GM18867 (cell line): ENCODE data around the gene MGAT3.

Experiments used
- ATAC-seq: cut with Tn5 transposase; IDR thresholded peaks from one replicate; pipeline ENCODE4 v1.9.1; 2021; ENCODE audit warnings: mild to moderate bottlenecking, moderate library complexity; ENCODE audit not compliant: unreplicated experiment

MGAT3 gene

GRCh38 chr22:39427751-39428596, 28.8 kb upstream of the MGAT3 start:
- ATAC-seq, result no peak

GRCh38 chr22:39428597-39429071, 28.2 kb upstream of the MGAT3 start:
- no peak for ATAC-seq

- ATAC-seq, result no peak
These were observed 27.6 kb upstream of the MGAT3 start for GRCh38 chr22:39429186-39429585.

GRCh38 chr22:39429916-39430575, 26.8 kb upstream of the MGAT3 start:
- no peak for ATAC-seq

DNA sequence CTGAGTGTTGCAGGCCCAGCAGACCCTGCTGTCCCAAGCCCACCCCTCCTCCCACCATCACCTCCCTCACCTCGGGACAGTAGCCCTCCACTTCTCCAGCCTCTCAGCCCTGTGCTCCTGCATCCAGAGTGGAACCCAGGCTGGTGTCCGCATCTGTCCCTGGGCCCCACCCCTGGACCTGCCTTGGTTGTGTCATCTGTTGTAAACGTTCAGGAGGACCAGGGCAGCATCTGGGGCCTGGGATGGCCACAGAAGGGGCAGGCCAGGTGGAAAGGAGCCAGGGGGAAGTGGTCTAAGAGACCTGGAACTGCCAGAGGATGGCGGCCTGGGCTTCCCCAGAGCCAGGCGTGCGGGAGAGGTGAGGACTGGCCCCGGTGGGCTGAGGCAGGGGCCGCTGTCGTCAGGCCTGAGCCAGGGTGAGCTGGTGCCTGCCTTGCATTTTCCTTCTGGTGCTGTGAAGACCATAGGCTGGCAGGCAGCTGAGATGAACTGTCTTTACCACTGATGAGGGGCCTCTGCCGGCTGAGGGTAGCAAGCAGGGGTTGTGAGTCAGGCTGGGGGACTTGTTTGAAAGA, 26.1 kb upstream of the MGAT3 start:
- ATAC-seq, result no peak

DNA sequence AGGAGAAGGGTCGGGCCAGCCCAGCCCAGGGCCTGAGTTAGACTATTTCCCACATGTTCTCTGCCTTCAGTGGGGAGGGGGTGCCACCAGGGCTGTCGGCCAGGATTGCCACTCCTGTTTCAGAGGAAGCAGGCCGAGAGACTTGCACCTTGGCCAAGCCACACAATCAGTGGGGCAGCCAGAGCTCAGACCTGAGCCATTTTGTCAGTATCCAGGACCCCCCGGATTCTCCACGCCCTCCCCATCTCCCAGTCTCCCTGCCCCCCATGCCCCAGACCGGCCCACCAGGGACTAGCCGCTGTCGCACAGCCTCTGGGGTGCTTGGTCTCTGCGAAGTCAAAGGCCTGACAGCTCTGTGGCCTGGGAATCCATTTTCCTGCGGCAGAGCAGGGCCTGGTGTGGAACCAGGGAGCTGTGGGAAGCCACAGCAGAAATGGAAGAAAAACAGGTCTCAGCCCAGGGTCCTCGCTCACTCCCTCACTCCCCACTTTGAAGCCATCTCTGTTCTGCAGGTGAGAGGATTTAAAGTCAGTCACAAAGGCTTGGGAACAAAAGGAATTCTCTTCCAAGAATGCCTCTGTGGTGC, 25.5 kb upstream of the MGAT3 start:
- ATAC-seq, result no peak

DNA sequence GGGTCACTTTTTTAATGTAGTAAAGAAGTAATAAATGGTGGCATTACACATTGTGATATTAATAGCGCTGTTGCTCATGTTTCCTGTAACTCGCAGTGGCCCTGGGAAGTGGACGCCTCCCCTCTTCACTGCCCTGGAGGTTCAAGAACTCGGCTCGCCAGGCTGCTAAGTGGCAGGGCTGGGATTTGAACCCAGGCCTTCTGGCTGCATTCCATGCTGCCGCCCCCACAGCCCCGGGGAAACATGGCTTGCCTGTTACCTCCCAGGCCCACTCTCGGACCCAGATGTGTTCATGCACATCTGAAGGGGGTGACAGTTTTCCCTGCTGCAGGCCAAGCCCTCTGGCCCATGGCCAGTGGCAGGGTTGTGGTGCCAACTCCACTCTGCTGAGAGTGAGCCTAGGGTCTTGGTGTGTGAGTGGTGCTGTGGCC, 25.0 kb upstream of the MGAT3 start:
- ATAC-seq, result no peak

DNA sequence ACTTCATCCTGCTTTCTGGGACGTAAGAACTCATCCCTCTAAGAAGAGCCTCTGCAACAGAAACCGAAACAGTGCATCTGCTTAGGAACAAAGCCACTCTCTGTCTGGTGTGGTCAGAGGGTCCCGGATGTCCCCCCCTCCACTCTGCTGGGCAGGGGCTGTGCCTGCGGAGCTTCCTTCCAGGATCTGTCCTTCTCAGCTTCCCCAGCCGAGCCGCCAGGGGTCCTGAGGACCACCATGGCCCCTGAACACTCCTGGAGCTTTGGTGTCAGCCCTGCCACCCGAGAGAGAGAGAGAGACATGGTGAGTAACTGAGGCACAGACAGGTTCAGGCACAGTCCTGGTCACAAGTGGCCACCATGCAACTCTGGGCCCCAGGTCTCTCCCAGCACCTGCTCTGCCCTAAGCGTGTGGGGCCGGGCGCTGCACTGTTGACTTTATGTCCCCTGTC, 24.4 kb upstream of the MGAT3 start:
- no peak for ATAC-seq

DNA sequence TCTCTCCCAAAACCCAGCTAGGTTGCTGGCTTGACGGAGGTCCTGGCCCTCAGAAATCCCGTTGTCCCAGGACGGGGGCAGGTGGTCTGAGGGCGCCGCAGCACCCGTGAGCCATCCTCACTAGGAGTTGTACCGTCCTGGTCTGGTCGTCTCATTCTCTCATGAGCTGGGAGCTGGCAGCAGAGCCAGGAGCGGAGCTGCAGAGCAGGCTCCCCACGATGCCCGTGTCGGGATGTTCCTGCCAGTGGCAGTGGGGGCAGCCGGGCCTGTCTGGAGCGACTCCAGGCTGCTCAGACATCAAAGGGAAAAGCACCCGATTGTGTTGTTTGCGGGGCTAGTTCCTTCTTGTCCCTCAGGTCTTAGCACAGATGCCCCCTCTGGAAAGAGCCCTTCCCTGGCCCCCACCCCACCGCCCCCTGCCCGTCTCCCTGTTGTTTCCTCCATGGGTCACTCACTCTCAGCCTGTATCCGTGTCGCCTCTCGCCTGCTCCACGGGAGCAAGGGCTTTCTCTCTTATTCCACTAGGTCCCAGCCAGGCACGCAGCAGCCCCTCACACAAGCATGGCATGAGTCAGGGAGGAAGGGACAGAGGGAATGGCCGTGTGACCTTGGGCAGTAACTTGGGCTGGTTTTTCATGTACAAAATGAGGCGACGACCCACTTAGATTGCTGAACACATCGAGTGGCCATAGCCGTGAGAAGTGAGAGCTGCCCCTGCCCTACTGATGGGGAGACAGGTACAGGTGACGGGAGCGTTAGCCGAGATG, 23.2 kb upstream of the MGAT3 start:
- ATAC-seq, result no peak

GRCh38 chr22:39434243-39434653, 22.6 kb upstream of the MGAT3 start:
- ATAC-seq, result no peak

- no peak for ATAC-seq
These were observed 22.1 kb upstream of the MGAT3 start for GRCh38 chr22:39434721-39435120.

- no peak for ATAC-seq
These were observed 21.2 kb upstream of the MGAT3 start for GRCh38 chr22:39435616-39436015.

DNA sequence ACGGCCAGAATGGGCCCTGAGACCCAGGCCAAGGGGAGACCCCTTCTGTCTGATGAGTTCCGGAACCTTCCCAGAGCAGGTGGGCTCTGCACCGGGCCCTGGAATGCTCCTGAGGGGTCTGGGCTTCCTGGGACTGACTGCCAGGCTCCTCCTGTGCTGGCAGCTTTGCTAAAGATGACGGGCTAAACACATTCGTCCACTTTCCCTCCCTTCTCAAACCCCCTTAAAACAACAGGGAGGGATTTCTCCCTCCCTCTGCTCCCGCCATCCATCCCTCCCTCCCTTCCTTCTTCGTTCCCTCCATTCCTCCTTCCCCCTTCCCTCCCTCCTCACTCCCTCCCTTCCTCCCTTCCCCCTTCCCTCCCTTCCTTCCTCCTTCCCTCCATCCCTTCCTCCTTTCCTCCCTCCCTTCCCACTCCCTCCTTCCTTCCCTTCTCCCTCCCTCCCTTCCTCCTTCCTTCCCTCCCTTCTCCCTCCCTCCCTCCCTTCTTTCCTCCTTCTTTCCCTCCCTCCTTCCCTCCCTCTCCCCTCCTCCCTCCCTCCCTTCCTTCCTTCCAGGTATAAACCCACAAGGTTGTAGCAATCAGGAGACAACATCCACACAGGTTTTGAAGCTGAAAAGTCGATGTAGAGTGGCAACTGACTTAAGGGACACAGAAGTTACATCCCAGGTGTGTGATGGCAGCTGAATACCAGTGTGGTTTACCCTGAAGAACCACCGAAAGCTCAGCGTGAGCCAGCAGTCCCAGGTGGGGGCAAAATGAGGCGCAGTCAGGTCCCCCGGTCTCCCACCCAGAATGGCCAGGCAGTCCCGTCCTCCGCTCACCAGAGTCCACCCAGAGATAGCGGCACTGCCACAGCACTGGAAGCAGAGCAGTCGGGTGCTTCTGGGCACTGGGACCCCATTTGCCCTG, 18.8 kb upstream of the MGAT3 start:
- no peak for ATAC-seq

DNA sequence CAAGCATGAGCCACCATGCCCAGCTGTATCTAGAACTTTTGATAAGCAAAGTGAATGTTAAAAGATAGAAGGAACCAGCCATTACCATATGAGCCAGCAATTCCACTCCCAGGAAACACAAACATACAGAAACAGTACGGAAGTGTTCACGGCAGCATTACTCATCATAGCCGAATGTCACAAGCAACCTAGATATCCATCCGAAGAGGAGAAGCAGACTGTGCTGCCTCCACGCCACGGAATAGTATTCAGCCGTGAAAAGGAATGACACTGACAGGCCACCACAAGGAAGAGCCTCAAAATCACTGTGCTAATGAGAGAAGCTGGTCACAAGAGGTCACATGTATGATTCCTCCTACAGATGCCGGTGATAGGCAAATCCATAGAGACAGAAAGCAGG, 17.6 kb upstream of the MGAT3 start:
- no peak for ATAC-seq

DNA sequence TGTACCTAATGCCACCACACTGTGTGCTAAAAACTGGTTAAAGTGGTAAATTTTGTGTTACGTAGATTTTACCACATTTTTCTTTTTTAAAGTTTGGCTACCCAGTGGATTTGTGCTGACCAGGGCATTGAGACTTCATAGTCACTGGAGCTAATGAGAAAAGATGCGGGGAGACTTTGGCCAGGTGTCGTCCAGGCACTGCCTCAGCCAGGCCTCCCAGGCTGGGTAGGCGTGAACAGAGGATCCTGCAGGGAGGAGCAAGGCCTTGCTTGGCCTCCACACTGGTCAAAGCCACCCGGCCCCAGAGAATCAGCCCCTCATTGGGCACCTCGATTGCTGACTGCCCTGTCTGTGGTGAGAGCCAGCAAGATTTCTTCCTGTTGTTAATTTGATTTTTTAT, 13.4 kb upstream of the MGAT3 start:
- ATAC-seq, result no peak

DNA sequence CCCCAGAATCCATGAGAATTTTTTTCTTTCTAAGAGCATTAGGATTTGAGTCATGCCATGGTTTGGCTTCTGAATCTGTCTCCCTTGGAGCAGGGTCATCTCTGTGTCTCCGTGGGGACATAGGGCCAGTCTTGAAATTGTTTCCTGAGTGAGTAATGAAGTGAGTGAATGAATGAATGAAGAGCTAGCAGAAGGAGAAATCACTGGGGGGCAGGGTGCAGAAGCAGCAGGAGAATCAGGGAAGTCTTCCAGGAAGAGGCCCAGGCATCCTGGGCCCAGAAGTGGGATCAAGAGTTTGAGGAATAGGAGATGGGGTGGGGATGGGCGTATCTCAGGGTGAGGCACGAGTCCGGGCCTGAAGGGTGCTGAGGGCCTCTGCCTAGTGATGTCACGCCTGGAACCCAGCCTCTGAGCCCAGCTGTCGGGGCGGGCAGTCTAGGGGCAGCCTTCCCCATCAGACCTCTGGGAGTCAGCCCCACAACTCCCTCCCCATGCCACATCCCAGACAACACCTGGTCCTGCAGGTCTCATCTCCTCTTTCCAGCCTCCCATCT, 12.5 kb upstream of the MGAT3 start:
- no peak for ATAC-seq

GRCh38 chr22:39444937-39445465, 11.8 kb upstream of the MGAT3 start:
- ATAC-seq, result no peak

- ATAC-seq, result no peak
These were observed 11.1 kb upstream of the MGAT3 start for GRCh38 chr22:39445678-39446077.

DNA sequence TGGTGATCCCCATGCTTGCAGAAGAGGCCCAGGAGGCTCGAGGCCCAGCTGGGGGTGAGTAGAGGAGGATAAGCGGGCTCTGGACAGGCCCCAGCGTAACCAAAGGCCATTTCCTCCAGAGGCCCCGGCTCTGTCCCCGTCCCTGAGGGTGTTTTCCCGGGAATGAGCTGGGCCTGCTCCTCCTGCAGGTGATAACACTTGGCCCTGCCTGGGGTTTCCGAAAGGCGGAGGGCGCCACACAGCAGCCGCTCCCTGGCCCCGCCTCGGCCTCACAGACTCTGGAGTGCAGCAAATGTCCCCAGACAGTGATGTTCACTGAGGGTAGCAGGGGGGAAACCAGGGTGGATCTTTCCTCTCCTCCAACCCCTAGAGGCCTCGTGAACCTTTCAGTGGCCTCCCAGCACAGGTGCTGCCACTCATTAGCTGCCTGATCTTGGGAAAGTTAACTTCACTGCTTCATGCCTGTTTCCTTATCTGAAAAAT, 10.5 kb upstream of the MGAT3 start:
- peak; percentile 31 for ATAC-seq
